HepG2 (cell line): ENCODE results near the gene TMEM120A. TPM values are rescaled to one million over a fixed set of nuclear protein-coding genes. Genes with fewer than 3 reads are reported as not detected.
A peak's percentile ranks its signal among the peaks of the same experiment; 100 is the strongest.

Experiments
- ATAC-seq: fragments of 200-7000 bp; cut with Tn5 transposase; 3 replicates; pipeline ENCODE4 v1.9.1; 2020; ENCODE audit warnings: mild to moderate bottlenecking, moderate library complexity
- BruUV-seq: library from RNA; stranded (reverse); fragments of 400-500 nt; replicated peaks from 2 replicates; lab custom pipeline; 2021; lab: Mats Ljungman, UMichigan
- CTCF ChIA-PET: fragments of 300-600 bp; formaldehyde crosslinking; extraction: SDS; loops from one replicate; lab custom pipeline; 2021; ENCODE audit warnings: low total read pairs, inconsistent platforms, low intra/inter-chr PET ratio; lab: Yijun Ruan, JAX
- POLR2A ChIA-PET: fragments of 350-600 bp; sonication (Branson Sonifier 250); formaldehyde crosslinking; loops from one replicate; lab custom pipeline; 2020; ENCODE audit warnings: antibody characterized with exemption, inconsistent platforms; lab: Yijun Ruan, JAX
- DNase-seq: peaks from one replicate; pipeline ENCODE4 v3.0.0-alpha.2; 2015; ENCODE audit warnings: low spot score
- FAIRE-seq: peaks from 3 replicates; lab custom pipeline; 2011; peaks lifted over from hg19 to GRCh38; lab: Jason Lieb, UNC
- H2AFZ ChIP-seq: one replicate; pipeline ENCODE4 v1.6.1; 2011; ENCODE audit warnings: low read length, inconsistent platforms
- H3K27ac ChIP-seq: fragments of 300-600 bp; 3 replicates; pipeline ENCODE4 v1.8.0; 2011; ENCODE audit warnings: mixed run types, mild to moderate bottlenecking, mixed read lengths, low read length, inconsistent platforms; ENCODE audit not compliant: insufficient read depth; ENCODE audit errors: extremely low read length
- H3K27me3 ChIP-seq, 2 experiments: fragments of 200-600 bp in 1 of 2; 2 replicates in 1 of 2; 3 replicates in 1 of 2; pipeline versions ENCODE4 v1.6.0 to v1.8.0; 2011; ENCODE audit warnings: low read length in 2 of 2, mild to moderate bottlenecking in 2 of 2, moderate library complexity in 2 of 2, inconsistent platforms in 1 of 2; ENCODE audit not compliant: insufficient read depth in 2 of 2, control insufficient read depth in 1 of 2
- H3K36me3 ChIP-seq, 2 experiments: fragments of 200-600 bp in 1 of 2; replicated peaks in 1 of 2; 2 replicates in 1 of 2; 3 replicates in 1 of 2; pipeline versions ENCODE4 v1.5.1 to v1.8.0; 2011; ENCODE audit warnings: low read length in 2 of 2, inconsistent platforms in 1 of 2; ENCODE audit not compliant: insufficient read depth in 2 of 2, control insufficient read depth in 1 of 2
- H3K4me1 ChIP-seq: 2 replicates; pipeline ENCODE4 v1.5.1; 2012; ENCODE audit warnings: low read length, inconsistent platforms; ENCODE audit not compliant: insufficient read depth
- H3K4me2 ChIP-seq: 2 replicates; pipeline ENCODE4 v1.6.0; 2011; ENCODE audit warnings: low read depth, low read length, inconsistent platforms
- H3K4me3 ChIP-seq, 3 experiments: fragments of 200-600 bp in 1 of 3; sonication (generic), shearing (Covaris generic) in 1 of 3; replicated peaks in 1 of 3; 2 replicates each; pipeline ENCODE4 v1.5.1; 2011 to 2016; ENCODE audit warnings: low read length in 3 of 3, inconsistent platforms in 2 of 3, low read depth in 2 of 3, mild to moderate bottlenecking in 2 of 3, control low read depth in 1 of 3, mixed read lengths in 1 of 3; ENCODE audit not compliant: insufficient read depth in 1 of 3
- H3K79me2 ChIP-seq: one replicate; pipeline ENCODE4 v1.6.1; 2011; ENCODE audit warnings: low read length, inconsistent platforms; ENCODE audit not compliant: insufficient read depth
- H3K9ac ChIP-seq: 2 replicates; pipeline ENCODE4 v1.6.0; 2011; ENCODE audit warnings: mild to moderate bottlenecking, low read depth, low read length, inconsistent platforms; ENCODE audit not compliant: insufficient read depth
- H3K9me3 ChIP-seq: 2 replicates; pipeline ENCODE4 v1.5.1; 2012; ENCODE audit warnings: mild to moderate bottlenecking, low read length
- H4K20me1 ChIP-seq: 2 replicates; pipeline ENCODE4 v1.6.0; 2011; ENCODE audit warnings: inconsistent platforms, mild to moderate bottlenecking, low read length, moderate library complexity; ENCODE audit not compliant: insufficient read depth
- AGO1 ChIP-seq: fragments of 200-400 bp; formaldehyde crosslinking; IDR thresholded peaks from 2 replicates; pipeline ENCODE4 v1.6.1; 2017; ENCODE audit warnings: mild to moderate bottlenecking, low read depth, low read length, moderate library complexity; ENCODE audit not compliant: poor library complexity, severe bottlenecking
- AGO2 ChIP-seq: fragments of 200-400 bp; formaldehyde crosslinking; optimal IDR thresholded peaks from 2 replicates; pipeline ENCODE3; 2017; ENCODE audit warnings: mild to moderate bottlenecking, low read depth, low read length, moderate library complexity
- CBFB ChIP-seq: sonication (generic); formaldehyde crosslinking; IDR thresholded peaks from 2 replicates; pipeline ENCODE4 v1.4.0; 2020; ENCODE audit warnings: missing genetic modification reagents
- FOXO1 ChIP-seq: sonication (generic); formaldehyde crosslinking; IDR thresholded peaks from 2 replicates; pipeline ENCODE4 v1.4.0; 2020; ENCODE audit warnings: missing genetic modification reagents
- HNRNPLL ChIP-seq: fragments of 200-400 bp; formaldehyde crosslinking; IDR thresholded peaks from 2 replicates; pipeline ENCODE4 v1.6.1; 2017; ENCODE audit warnings: mild to moderate bottlenecking, low read depth, low read length; ENCODE audit not compliant: poor library complexity, severe bottlenecking
- HOXA3 ChIP-seq: sonication (generic); formaldehyde crosslinking; IDR thresholded peaks from 2 replicates; pipeline ENCODE4 v1.5.0; 2020; ENCODE audit warnings: missing genetic modification reagents
- NCOA1 ChIP-seq: sonication (generic); formaldehyde crosslinking; IDR thresholded peaks from 2 replicates; pipeline ENCODE4 v1.9.0; 2021; ENCODE audit warnings: missing genetic modification reagents
- POLR2A ChIP-seq, 2 experiments: IDR thresholded peaks; 2 replicates each; pipeline ENCODE4 v1.6.1; 2011; ENCODE audit warnings: low read depth in 2 of 2, low read length in 2 of 2, mild to moderate bottlenecking in 1 of 2, moderate library complexity in 1 of 2; ENCODE audit not compliant: insufficient read depth in 1 of 2
- RBM22 ChIP-seq: fragments of 200-400 bp; formaldehyde crosslinking; optimal IDR thresholded peaks from 2 replicates; pipeline ENCODE3; 2017; ENCODE audit warnings: mild to moderate bottlenecking, low read length, moderate library complexity
- SPEN ChIP-seq: sonication (generic); formaldehyde crosslinking; IDR thresholded peaks from 2 replicates; pipeline ENCODE4 v1.5.1; 2020; ENCODE audit warnings: low read depth, mild to moderate bottlenecking, missing genetic modification reagents
- ZSCAN29 ChIP-seq: sonication (generic); formaldehyde crosslinking; conservative IDR thresholded peaks from 2 replicates; pipeline ENCODE4 v1.4.0; 2020; ENCODE audit warnings: mild to moderate bottlenecking, missing genetic modification reagents
- WGBS: methylation state at CpG from one replicate; pipeline ENCODE4 v1.1.6; 2017; ENCODE audit warnings: low lambda C conversion rate; 5-methylcytosine and 5-hydroxymethylcytosine counted together
- in situ Hi-C: cut with HindIII; loops from 2 replicates; pipeline ENCODE4 v1.10.0; 2017; ENCODE audit warnings: low pct_unique_long_range_greater_than_20kb; ENCODE audit not compliant: extremely low pct_ligation_motif_present
- intact Hi-C: fragments of 100-400 bp; cut with micrococcal nuclease; formaldehyde crosslinking; loops from one replicate; pipeline ENCODE4 v1.10.0; 2022; ENCODE audit not compliant: unreplicated experiment
- polyA plus RNA-seq, 8 experiments: library from polyadenylated mRNA; depleted of rRNA in 3 of 8; stranded (reverse) in 7 of 8; unstranded in 1 of 8; fragments of >200 nt; fragmentation: Illumina TruSeq in 4 of 8; extraction: Trizol in 4 of 8; gene quantifications; 2 replicates each; pipeline versions ENCODE4 v1.2.1 to v1.2.3, GENCODE V29; 2011 to 2016; ENCODE audit warnings: low read depth in 4 of 8, missing spikeins in 1 of 8, mixed read lengths in 1 of 8; ENCODE audit not compliant: insufficient read depth in 1 of 8
- total RNA-seq, 5 experiments: library from RNA; depleted of rRNA; stranded (reverse); fragments of >200 nt; fragmentation: Illumina TruSeq; extraction: Trizol; gene quantifications; 2 replicates each; pipeline ENCODE4 v1.2.3, GENCODE V29; 2016; ENCODE audit warnings: low read depth in 1 of 5

The TMEM120A gene
- total and polyA plus RNA-seq, 2 of the 13 experiments (the other 11 are each of a cell fraction or from before 2014, with no cell fraction given) = 40.3 to 102 TPM

- ATAC-seq = no peak
- no peaks in the 10 kb centered on the region for H3K27me3 ChIP-seq
- ChIA-PET POLR2A (no interaction called here), CTCF (no interaction called here)
- WGBS = 89% methylated on average over 26 of the region's 38 CpGs
- in situ Hi-C loops (no loop called here), intact Hi-C loops (no loop called here)
- no peak for FAIRE-seq
- peak; percentile 72 for TF ChIP-seq AGO2
- peak; percentile 6 for TF ChIP-seq HNRNPLL
- peak; percentile 22 to 26; a peak in 1 of 4 replicates for TF ChIP-seq POLR2A (IDR thresholded peaks at IDR 0.05; ENCODE audit: insufficient read depth in 1 of 2, low read depth in 2 of 2, low read length in 2 of 2)
- TF ChIP-seq FOXO1 (CRISPR knock-in tag) = no peak
- peak; percentile 75 for TF ChIP-seq RBM22
- peak; percentile 42 for TF ChIP-seq AGO1
- TF ChIP-seq CBFB (CRISPR knock-in tag) = no peak
- TF ChIP-seq HOXA3 (CRISPR knock-in tag) = no peak
- no peak for TF ChIP-seq SPEN (CRISPR knock-in tag)
- TF ChIP-seq NCOA1 (CRISPR knock-in tag) = no peak
- no peak for TF ChIP-seq ZSCAN29
- H4K20me1 ChIP-seq = peaks cover 10% of the 10 kb centered on the region
- H3K4me2 ChIP-seq = no peak overlapping the region
- H2AFZ ChIP-seq = no peak overlapping the region
- H3K36me3 ChIP-seq = peaks cover 56 to 95% of the 10 kb centered on the region in 2 experiments
- no peak overlapping the region for H3K4me3 ChIP-seq
- peaks cover 2% of the 10 kb centered on the region for H3K79me2 ChIP-seq
- no peak overlapping the region for H3K27ac ChIP-seq
- BruUV-seq = no TSS peak
- no peaks in the 10 kb centered on the region; the same call in 1 of the 2 replicates for H3K4me1 ChIP-seq
- no peak for DNase-seq
- H3K9ac ChIP-seq = no peak overlapping the region
- H3K9me3 ChIP-seq = no peaks in the 10 kb centered on the region
These were observed 12.7 kb downstream of the TMEM120A start for GRCh38 chr7:75981453-75982305.
